Measurements from ENCODE around the gene CHPT1.
A peak's percentile ranks its signal among the peaks of the same experiment; 100 is the strongest.

Gene CHPT1

DNA sequence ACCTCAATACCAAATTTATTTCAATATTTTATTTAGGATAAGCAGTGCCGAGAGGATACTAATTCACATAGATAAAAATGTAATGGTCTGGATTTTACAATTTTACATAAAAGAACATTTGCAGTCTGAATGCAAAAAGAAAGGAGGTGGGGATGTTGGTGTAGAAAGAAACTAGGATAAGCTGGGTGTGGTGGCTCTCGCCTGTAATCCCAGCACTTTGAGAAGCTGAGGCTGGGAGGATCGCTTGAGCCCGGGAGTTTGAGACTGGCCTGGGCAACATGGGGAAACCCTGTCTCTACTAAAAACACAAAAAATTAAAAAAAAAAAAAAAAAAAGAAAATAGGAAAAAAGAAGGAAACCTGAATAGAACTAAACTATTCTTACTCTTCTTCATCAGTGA is 25.0 kb downstream of the CHPT1 start:
- peak overlapping the region; percentile 89 for H3K27ac ChIP-seq
- TF ChIP-seq, protein P1, sequence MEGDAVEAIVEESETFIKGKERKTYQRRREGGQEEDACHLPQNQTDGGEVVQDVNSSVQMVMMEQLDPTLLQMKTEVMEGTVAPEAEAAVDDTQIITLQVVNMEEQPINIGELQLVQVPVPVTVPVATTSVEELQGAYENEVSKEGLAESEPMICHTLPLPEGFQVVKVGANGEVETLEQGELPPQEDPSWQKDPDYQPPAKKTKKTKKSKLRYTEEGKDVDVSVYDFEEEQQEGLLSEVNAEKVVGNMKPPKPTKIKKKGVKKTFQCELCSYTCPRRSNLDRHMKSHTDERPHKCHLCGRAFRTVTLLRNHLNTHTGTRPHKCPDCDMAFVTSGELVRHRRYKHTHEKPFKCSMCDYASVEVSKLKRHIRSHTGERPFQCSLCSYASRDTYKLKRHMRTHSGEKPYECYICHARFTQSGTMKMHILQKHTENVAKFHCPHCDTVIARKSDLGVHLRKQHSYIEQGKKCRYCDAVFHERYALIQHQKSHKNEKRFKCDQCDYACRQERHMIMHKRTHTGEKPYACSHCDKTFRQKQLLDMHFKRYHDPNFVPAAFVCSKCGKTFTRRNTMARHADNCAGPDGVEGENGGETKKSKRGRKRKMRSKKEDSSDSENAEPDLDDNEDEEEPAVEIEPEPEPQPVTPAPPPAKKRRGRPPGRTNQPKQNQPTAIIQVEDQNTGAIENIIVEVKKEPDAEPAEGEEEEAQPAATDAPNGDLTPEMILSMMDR (IDR thresholded peaks at IDR 0.05), result no peak
- TF ChIP-seq ZFX (IDR thresholded peaks at IDR 0.05; ENCODE audit: borderline replicate concordance), result no peak

DNA sequence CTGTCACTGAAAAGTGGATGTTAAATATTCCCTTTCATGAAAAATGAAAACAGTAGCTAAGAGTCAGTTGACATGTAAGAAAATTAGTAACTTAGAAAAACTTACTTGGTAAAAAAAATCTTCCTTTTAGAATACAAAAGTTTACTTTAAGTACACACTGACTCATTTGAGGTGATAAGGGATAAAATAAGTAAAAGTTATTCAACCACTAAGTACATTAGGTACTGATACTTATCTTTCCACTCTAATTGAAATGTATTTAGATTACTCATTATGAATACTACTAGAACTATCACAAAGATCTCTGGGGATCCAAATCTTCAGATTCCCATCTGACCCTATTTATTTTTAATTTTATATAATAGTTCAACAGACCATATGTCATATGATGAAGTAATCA is 29.7 kb downstream of the CHPT1 start:
- H3K27ac ChIP-seq, result peak overlapping the region; percentile 89
- TF ChIP-seq, protein P1 (IDR thresholded peaks at IDR 0.05), result no peak
- no peak for TF ChIP-seq ZFX (IDR thresholded peaks at IDR 0.05; ENCODE audit: borderline replicate concordance)

DNA sequence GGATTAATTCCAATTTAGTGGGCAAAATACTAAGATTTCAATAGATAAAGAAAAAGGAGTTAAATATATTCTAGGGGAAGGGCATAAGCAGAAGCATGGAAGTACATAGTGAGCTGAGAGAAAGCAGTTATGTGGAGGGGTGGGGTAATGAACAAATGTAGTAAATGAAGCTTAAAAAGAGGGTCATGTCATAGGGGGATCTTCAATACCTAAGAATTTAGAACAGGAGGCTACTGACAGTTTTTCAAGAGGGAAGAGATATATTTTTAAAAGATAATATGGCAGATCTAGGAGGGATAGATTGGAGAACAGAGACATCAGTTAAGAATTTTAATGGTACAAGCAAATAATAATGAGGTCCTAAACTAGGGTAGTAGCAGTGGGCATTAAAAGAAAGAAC is 32.4 kb downstream of the CHPT1 start:
- H3K27ac ChIP-seq, result peak overlapping the region; percentile 89
- no peak for TF ChIP-seq ZFX (IDR thresholded peaks at IDR 0.05; ENCODE audit: borderline replicate concordance)
- TF ChIP-seq, protein P1 (IDR thresholded peaks at IDR 0.05), result no peak

DNA sequence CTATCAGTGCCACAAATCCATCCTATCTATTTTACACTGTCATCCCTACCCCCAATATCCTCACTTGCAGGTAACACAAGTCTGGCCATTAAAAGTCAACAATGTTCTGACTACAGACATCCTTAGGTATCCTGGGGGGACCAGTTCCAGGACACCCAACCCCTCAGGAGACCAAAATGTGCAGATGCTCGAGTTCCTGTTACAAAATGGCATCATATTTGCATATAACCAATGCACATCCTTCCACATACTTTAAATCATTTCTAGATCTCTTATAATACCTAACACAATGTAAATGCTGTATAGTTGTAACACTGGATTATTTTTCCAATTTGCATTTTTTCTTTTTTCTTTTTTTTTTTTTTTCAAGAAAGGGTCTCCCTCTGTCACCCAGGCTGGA is 34.9 kb downstream of the CHPT1 start:
- TF ChIP-seq ZFX (IDR thresholded peaks at IDR 0.05; ENCODE audit: borderline replicate concordance), result no peak
- TF ChIP-seq, protein P1 (IDR thresholded peaks at IDR 0.05), result no peak

DNA sequence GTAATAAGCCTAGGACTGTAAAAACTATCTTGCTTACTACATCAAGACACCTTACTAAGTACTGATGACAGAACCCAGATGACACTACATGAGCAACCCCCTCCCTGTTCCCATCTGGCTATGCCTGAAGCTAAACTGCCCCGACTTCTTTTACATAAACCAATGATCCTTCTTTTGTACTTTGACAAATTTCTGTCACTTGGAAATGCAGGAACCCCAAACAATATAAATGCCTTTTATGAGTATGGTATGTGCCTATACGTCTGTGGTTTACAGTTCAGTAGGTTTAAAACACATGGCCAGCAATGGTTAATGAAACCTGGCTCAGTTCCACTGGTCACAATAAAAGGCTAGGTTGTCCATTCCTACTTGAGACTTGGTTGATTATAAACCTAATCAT is 35.7 kb downstream of the CHPT1 start:
- no peak for TF ChIP-seq ZFX (IDR thresholded peaks at IDR 0.05; ENCODE audit: borderline replicate concordance)
- TF ChIP-seq, protein P1 (IDR thresholded peaks at IDR 0.05), result no peak
- peak overlapping the region; percentile 89 for H3K27ac ChIP-seq

More for the DNA sequence above, 34.9 kb downstream of the CHPT1 start:
- peak overlapping the region; percentile 89 for H3K27ac ChIP-seq

DNA sequence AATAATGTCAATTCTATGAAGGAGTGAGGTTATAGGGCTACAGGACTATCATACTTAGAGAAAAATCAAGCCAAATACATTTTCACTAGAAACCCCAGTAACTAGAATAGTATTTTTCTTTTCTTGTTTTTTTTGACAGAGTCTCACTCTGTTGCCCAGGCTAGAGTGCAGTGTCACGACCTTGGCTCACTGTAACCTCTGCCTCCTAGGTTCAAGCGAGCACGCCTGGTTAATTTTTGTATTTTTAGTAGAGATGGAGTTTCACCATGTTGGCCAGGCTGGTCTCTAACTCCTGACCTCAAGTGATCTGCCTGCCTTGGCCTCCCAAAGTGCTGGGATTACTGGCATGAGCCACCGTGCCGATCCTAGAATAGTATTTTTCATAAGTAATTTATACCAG is 37.0 kb downstream of the CHPT1 start:
- H3K27ac ChIP-seq, result peak overlapping the region; percentile 89

DNA sequence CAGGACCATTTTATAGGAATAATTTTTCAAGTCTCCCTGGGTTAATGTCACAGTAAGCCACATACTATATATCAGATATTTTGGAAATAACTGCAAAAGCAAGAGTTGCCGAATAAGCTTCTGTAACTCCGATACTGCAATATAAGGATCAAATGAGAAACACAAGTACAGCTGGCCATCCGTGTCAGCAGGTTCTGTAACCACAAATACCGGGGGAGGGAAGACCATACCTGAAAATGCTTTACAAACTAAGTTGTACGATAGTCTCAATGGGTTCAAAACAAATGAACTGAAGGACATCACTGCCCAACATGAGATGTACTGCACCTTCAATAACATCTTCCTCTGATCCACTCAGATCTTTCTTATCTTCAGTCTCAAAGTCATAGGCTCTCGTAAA is 40.0 kb downstream of the CHPT1 start:
- TF ChIP-seq, protein P1 (IDR thresholded peaks at IDR 0.05), result no peak
- TF ChIP-seq ZFX (IDR thresholded peaks at IDR 0.05; ENCODE audit: borderline replicate concordance), result no peak
- H3K27ac ChIP-seq, result peak overlapping the region; percentile 68

DNA sequence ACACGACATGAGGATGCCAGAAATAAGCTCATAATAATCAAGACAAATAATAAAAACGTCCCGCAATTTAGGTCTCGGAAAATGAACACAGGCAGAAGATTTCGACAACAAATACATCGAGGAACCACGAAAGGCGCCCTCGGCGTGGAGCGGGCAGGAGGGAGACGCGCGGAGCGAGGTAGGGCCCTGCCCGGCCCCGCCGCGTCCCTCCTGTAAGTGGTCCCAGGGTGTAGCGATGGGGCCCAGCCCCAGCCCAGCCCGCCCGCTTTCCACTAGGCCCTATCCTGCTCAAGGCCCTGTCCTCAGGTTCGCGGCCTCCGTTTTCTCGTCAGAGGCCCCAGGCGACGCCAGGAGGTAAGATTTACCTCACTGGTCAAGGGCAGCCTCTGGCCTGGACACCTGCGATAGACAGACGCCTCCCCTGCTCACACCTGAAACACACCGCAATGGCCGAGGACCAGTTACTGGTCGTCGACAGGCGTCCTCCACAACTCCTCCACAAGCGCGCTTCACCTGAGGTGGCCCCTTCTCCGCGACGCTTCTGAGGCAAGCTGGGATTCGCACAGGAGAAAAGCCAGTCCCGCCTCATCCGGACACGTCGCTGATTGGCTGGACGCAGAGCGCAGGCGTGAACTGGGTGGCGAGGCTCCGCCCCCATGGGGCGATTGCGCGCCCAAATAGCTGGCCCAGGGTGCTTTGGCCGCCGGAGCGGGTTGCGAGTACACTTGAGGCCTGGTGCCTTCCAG is 41.7 kb downstream of the CHPT1 start, which contains the start of gene SYCP3:
TSS of gene SYCP3 (minus strand) at position 543 of the 746 bp plus-strand sequence. CDS start 1,527 bp downstream, outside the sequence.
- TF ChIP-seq, protein P1 (IDR thresholded peaks at IDR 0.05), result no peak
- TF ChIP-seq ZFX (IDR thresholded peaks at IDR 0.05; ENCODE audit: borderline replicate concordance), result no peak
- H3K27ac ChIP-seq, result peak within 1 kb of the TSS; percentile 68

Measured in 22Rv1 (cell line).